ENCODE measurements around the gene MPZL1. TPM values are rescaled to one million over a fixed set of nuclear protein-coding genes. Genes with fewer than 3 reads are reported as not detected.

Gene MPZL1
- total RNA-seq, 1 experiment from 2014 or later: 273 TPM

GRCh38 chr1:167837326-167837725 lies 115.5 kb downstream of the MPZL1 start:
- peaks cover 6% of the 10 kb centered on the region for H3K4me1 Mint-ChIP-seq (ENCODE audit: low read depth, unreplicated experiment)
- CTCF ChIA-PET: no interaction called here
- Histone ChIP-seq H3K27me3 (replicated peaks; ENCODE audit: control insufficient read depth, insufficient read depth, low read length) (no peaks in the 10 kb centered on the region), H3K4me3 (ENCODE audit: low read depth, low read length) (no peak overlapping the region), H3K4me1 (no peaks in the 10 kb centered on the region), H3K9me3 (no peaks in the 10 kb centered on the region), H3K36me3 (ENCODE audit: control insufficient read depth, insufficient read depth, low read length) (no peaks in the 10 kb centered on the region)
- no peaks in the 10 kb centered on the region for H3K36me3 Mint-ChIP-seq (ENCODE audit: insufficient read depth, unreplicated experiment)
- TF ChIP-seq, protein P1, sequence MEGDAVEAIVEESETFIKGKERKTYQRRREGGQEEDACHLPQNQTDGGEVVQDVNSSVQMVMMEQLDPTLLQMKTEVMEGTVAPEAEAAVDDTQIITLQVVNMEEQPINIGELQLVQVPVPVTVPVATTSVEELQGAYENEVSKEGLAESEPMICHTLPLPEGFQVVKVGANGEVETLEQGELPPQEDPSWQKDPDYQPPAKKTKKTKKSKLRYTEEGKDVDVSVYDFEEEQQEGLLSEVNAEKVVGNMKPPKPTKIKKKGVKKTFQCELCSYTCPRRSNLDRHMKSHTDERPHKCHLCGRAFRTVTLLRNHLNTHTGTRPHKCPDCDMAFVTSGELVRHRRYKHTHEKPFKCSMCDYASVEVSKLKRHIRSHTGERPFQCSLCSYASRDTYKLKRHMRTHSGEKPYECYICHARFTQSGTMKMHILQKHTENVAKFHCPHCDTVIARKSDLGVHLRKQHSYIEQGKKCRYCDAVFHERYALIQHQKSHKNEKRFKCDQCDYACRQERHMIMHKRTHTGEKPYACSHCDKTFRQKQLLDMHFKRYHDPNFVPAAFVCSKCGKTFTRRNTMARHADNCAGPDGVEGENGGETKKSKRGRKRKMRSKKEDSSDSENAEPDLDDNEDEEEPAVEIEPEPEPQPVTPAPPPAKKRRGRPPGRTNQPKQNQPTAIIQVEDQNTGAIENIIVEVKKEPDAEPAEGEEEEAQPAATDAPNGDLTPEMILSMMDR (IDR thresholded peaks at IDR 0.05; ENCODE audit: insufficient read depth in 1 of 2, low read depth in 1 of 2, low read length in 1 of 2, severe bottlenecking in 1 of 2, unreplicated experiment in 1 of 2): no peak
- intact Hi-C loops (cut with micrococcal nuclease; ENCODE audit: unreplicated experiment): no loop called here
- no TSS peak for BruUV-seq (replicated peaks)
- H3K9me3 Mint-ChIP-seq (ENCODE audit: unreplicated experiment): no peaks in the 10 kb centered on the region
- POLR2A ChIA-PET: no interaction called here
- H3K27me3 Mint-ChIP-seq (ENCODE audit: insufficient read depth, unreplicated experiment): no peaks in the 10 kb centered on the region
- DNase-seq: no peak
- H3K27ac Mint-ChIP-seq (ENCODE audit: unreplicated experiment): no peak overlapping the region
- H3K4me3 Mint-ChIP-seq (ENCODE audit: unreplicated experiment): no peak overlapping the region

GRCh38 chr1:167839009-167839408 lies 117.2 kb downstream of the MPZL1 start:
- H3K9me3 ChIP-seq: no peaks in the 10 kb centered on the region
- H3K4me1 Mint-ChIP-seq (ENCODE audit: low read depth, unreplicated experiment): peaks cover 6% of the 10 kb centered on the region
- no peak overlapping the region for H3K4me3 ChIP-seq (ENCODE audit: low read depth, low read length)
- no TSS peak for BruUV-seq (replicated peaks)
- H3K36me3 ChIP-seq (ENCODE audit: control insufficient read depth, insufficient read depth, low read length): no peaks in the 10 kb centered on the region
- no peak overlapping the region for H3K4me3 Mint-ChIP-seq (ENCODE audit: unreplicated experiment)
- H3K27ac Mint-ChIP-seq (ENCODE audit: unreplicated experiment): no peak overlapping the region
- intact Hi-C loops (cut with micrococcal nuclease; ENCODE audit: unreplicated experiment): no loop called here
- POLR2A ChIA-PET: no interaction called here
- no peaks in the 10 kb centered on the region for H3K27me3 ChIP-seq (replicated peaks; ENCODE audit: control insufficient read depth, insufficient read depth, low read length)
- H3K4me1 ChIP-seq: no peaks in the 10 kb centered on the region
- DNase-seq: no peak
- H3K36me3 Mint-ChIP-seq (ENCODE audit: insufficient read depth, unreplicated experiment): no peaks in the 10 kb centered on the region
- H3K27me3 Mint-ChIP-seq (ENCODE audit: insufficient read depth, unreplicated experiment): no peaks in the 10 kb centered on the region
- CTCF ChIA-PET: no interaction called here
- H3K9me3 Mint-ChIP-seq (ENCODE audit: unreplicated experiment): no peaks in the 10 kb centered on the region
- TF ChIP-seq, protein P1 (IDR thresholded peaks at IDR 0.05; ENCODE audit: insufficient read depth in 1 of 2, low read depth in 1 of 2, low read length in 1 of 2, severe bottlenecking in 1 of 2, unreplicated experiment in 1 of 2): no peak

Other genes with a start within 250 kb of the MPZL1 start
- gene CD247, start 203.5 kb upstream of the MPZL1 start, total RNA-seq (2022): not detected in 2 replicates
- 80.7 and 91.5 TPM in 2 replicates for gene CREG1, start 168.2 kb upstream of the MPZL1 start, total RNA-seq (2022)
- not detected in 2 replicates for gene RCSD1, start 91.8 kb upstream of the MPZL1 start, total RNA-seq (2022)
- gene ADCY10, start 192.2 kb downstream of the MPZL1 start, total RNA-seq (2022): 1.3 and 1.7 TPM in 2 replicates
- gene DCAF6, start 214.7 kb downstream of the MPZL1 start, total RNA-seq (2022): 41.9 and 53.0 TPM in 2 replicates
- gene MPC2, start 215.1 kb downstream of the MPZL1 start, total RNA-seq (2022): 159 and 169 TPM in 2 replicates